CD4-positive, alpha-beta T cell treated with Interleukin-6 at 100 ng/mL for 8 hours (primary cell): Measurements from ENCODE around the gene AGGF1.
A peak's percentile ranks its signal among the peaks of the same experiment; 100 is the strongest.
"Not testable (repeated sequence)": the region's sequence is repeated elsewhere in the genome, so short reads cannot be mapped to it uniquely, and the experiment has no call there.

ENCODE experiments used
- DNase-seq: peaks from one replicate; pipeline ENCODE4 v3.0.0-alpha.2; 2020; ENCODE audit warnings: mixed read lengths, low spot score

AGGF1 gene

GRCh38 chr5:77028631-77029375, 1.4 kb upstream of the AGGF1 start:
- no peak for DNase-seq

GRCh38 chr5:77029376-77029885, 773 bp upstream of the AGGF1 start:
- no peak for DNase-seq

GRCh38 chr5:77031891-77032290, 1.7 kb downstream of the AGGF1 start:
- DNase-seq, result no peak

- DNase-seq, result no peak
Observed at GRCh38 chr5:77032635-77033034, 2.4 kb downstream of the AGGF1 start.

GRCh38 chr5:77033338-77033737, 3.1 kb downstream of the AGGF1 start:
- DNase-seq, result no peak

GRCh38 chr5:77035950-77036349, 5.7 kb downstream of the AGGF1 start:
- no peak for DNase-seq

GRCh38 chr5:77046416-77047073, 16.3 kb downstream of the AGGF1 start:
- no peak for DNase-seq

GRCh38 chr5:77064040-77064439, 33.8 kb downstream of the AGGF1 start:
- no peak for DNase-seq

- no peak for DNase-seq
Observed at GRCh38 chr5:77065256-77065655, 35.1 kb downstream of the AGGF1 start.

GRCh38 chr5:77066184-77066583, 36.0 kb downstream of the AGGF1 start:
- DNase-seq, result no peak

GRCh38 chr5:77066823-77067442, 36.7 kb downstream of the AGGF1 start:
- no peak for DNase-seq

- no peak for DNase-seq
Observed at GRCh38 chr5:77073667-77074066, 43.5 kb downstream of the AGGF1 start.

GRCh38 chr5:77074745-77075144, 44.5 kb downstream of the AGGF1 start:
- DNase-seq, result no peak

- DNase-seq, result peak; percentile 37
Observed at GRCh38 chr5:77076961-77077828, 47.0 kb downstream of the AGGF1 start.

- no peak for DNase-seq
Observed at GRCh38 chr5:77077829-77078176, 47.6 kb downstream of the AGGF1 start.

- not testable (repeated sequence) for DNase-seq
Observed at GRCh38 chr5:77080479-77080878, 50.3 kb downstream of the AGGF1 start.

- no peak for DNase-seq
Observed at GRCh38 chr5:77080905-77081304, 50.7 kb downstream of the AGGF1 start.

- DNase-seq, result no peak
Observed at GRCh38 chr5:77082280-77082679, 52.1 kb downstream of the AGGF1 start.

GRCh38 chr5:77083088-77083487, 52.9 kb downstream of the AGGF1 start:
- DNase-seq, result no peak

GRCh38 chr5:77086368-77086688, 56.1 kb downstream of the AGGF1 start:
- DNase-seq, result no peak

GRCh38 chr5:77086689-77087483, 56.7 kb downstream of the AGGF1 start, which contains the start of gene ZBED3:
ZBED3 (minus strand) TSS chr5:77087285; CDS start chr5:77077878, 9,407 bp downstream.
- DNase-seq, result peak; percentile 30
